Panc1 (cell line): ENCODE data around the gene OR2AJ1. TPM values are rescaled to one million over a fixed set of nuclear protein-coding genes. Genes with fewer than 3 reads are reported as not detected.
A peak's percentile ranks its signal among the peaks of the same experiment; 100 is the strongest.

Source experiments
- ATAC-seq: fragments of 200-7000 bp; cut with Tn5 transposase; 2 replicates; pipeline ENCODE4 v1.9.1; 2020; ENCODE audit warnings: mild to moderate bottlenecking, moderate library complexity
- BruUV-seq: library from RNA; stranded (reverse); fragments of 400-500 nt; replicated peaks from 2 replicates; lab custom pipeline; 2021; lab: Mats Ljungman, UMichigan
- CTCF ChIA-PET: fragments of 300-600 bp; sonication (Branson Sonifier 250); formaldehyde crosslinking; loops from one replicate; lab custom pipeline; 2022; ENCODE audit warnings: antibody characterized with exemption; lab: Charles Lee
- POLR2A ChIA-PET: fragments of 300-600 bp; sonication (Branson Sonifier 250); formaldehyde crosslinking; loops from one replicate; lab custom pipeline; 2022; ENCODE audit warnings: antibody characterized with exemption; lab: Charles Lee
- DNase-seq: peaks from one replicate; pipeline ENCODE4 v3.0.0-alpha.2; 2010; ENCODE audit warnings: low read depth, low spot score
- H3K27ac ChIP-seq: 2 replicates; pipeline ENCODE4 v1.5.1; 2011; ENCODE audit warnings: mild to moderate bottlenecking, low read length, inconsistent platforms
- H3K27me3 ChIP-seq: fragments of 200-500 bp; sonication (Bioruptor generic); 2 replicates; pipeline ENCODE4 v1.6.0; 2014; ENCODE audit warnings: low read length, inconsistent platforms; ENCODE audit not compliant: control insufficient read depth, insufficient read depth
- H3K36me3 ChIP-seq: fragments of 200-500 bp; sonication (Bioruptor generic); 2 replicates; pipeline ENCODE4 v1.5.1; 2014; ENCODE audit warnings: inconsistent platforms, mild to moderate bottlenecking, low read length, moderate library complexity; ENCODE audit not compliant: control insufficient read depth, insufficient read depth
- H3K4me1 ChIP-seq: 2 replicates; pipeline ENCODE4 v1.5.1; 2011; ENCODE audit warnings: inconsistent platforms, mild to moderate bottlenecking, low read length, moderate library complexity; ENCODE audit not compliant: control insufficient read depth, insufficient read depth
- H3K4me3 ChIP-seq, 2 experiments: 2 replicates each; pipeline ENCODE4 v1.5.1; 2011 to 2012; ENCODE audit warnings: low read depth in 2 of 2, low read length in 2 of 2, mild to moderate bottlenecking in 2 of 2, inconsistent platforms in 1 of 2, moderate library complexity in 1 of 2
- H3K9me3 ChIP-seq: fragments of 200-500 bp; sonication (Bioruptor generic); 2 replicates; pipeline ENCODE4 v1.5.1; 2014; ENCODE audit warnings: low read depth, mild to moderate bottlenecking, inconsistent platforms, low read length, moderate library complexity; ENCODE audit not compliant: control insufficient read depth, insufficient read depth
- POLR2AphosphoS5 ChIP-seq: IDR thresholded peaks from 2 replicates; pipeline ENCODE4 v1.6.1; 2012; ENCODE audit warnings: mild to moderate bottlenecking, low read depth, low read length, moderate library complexity
- REST ChIP-seq, 2 experiments: IDR thresholded peaks; 2 replicates each; pipeline ENCODE4 v1.6.1; 2011 to 2012; ENCODE audit warnings: low read depth in 2 of 2, control low read depth in 1 of 2, low read length in 1 of 2, mild to moderate bottlenecking in 1 of 2, moderate library complexity in 1 of 2; ENCODE audit not compliant: insufficient read depth in 1 of 2
- SIN3A ChIP-seq: IDR thresholded peaks from 2 replicates; pipeline ENCODE4 v1.6.1; 2012; ENCODE audit warnings: low read depth, mild to moderate bottlenecking, low read length, moderate library complexity, borderline replicate concordance; ENCODE audit not compliant: insufficient read depth
- TCF7L2 ChIP-seq: IDR thresholded peaks from 2 replicates; pipeline ENCODE4 v1.6.1; 2011; ENCODE audit warnings: mild to moderate bottlenecking, low read depth, low read length, inconsistent platforms
- in situ Hi-C: cut with HindIII; loops from 2 replicates; pipeline ENCODE4 v1.10.0; 2016; ENCODE audit warnings: low sequenced_read_pairs, low pct_unique_long_range_greater_than_20kb
- intact Hi-C: fragments of 100-400 bp; cut with micrococcal nuclease; formaldehyde crosslinking; loops from one replicate; pipeline ENCODE4 v1.10.0; 2022; ENCODE audit not compliant: unreplicated experiment
- total RNA-seq: library from RNA; stranded (reverse); gene quantifications from one replicate; pipeline ENCODE4 v1.2.1, GENCODE V29; 2021; ENCODE audit not compliant: unreplicated experiment
- TF ChIP-seq, protein P1 (sequence below): fragments of 450-650 bp; IDR thresholded peaks from 2 replicates; pipeline ENCODE4 v1.5.1; 2017; ENCODE audit warnings: mild to moderate bottlenecking

Gene OR2AJ1
- total RNA-seq, 1 experiment from 2014 or later = not detected

- POLR2A ChIA-PET = no interaction called here
- Histone ChIP-seq H3K4me1 (no peaks in the 10 kb centered on the region), H3K27me3 (no peaks in the 10 kb centered on the region), H3K36me3 (no peaks in the 10 kb centered on the region), H3K4me3 (no peak overlapping the region), H3K27ac (no peak overlapping the region), H3K9me3 (no peaks in the 10 kb centered on the region)
- TF ChIP-seq SIN3A = no peak
- TF ChIP-seq, protein P1, sequence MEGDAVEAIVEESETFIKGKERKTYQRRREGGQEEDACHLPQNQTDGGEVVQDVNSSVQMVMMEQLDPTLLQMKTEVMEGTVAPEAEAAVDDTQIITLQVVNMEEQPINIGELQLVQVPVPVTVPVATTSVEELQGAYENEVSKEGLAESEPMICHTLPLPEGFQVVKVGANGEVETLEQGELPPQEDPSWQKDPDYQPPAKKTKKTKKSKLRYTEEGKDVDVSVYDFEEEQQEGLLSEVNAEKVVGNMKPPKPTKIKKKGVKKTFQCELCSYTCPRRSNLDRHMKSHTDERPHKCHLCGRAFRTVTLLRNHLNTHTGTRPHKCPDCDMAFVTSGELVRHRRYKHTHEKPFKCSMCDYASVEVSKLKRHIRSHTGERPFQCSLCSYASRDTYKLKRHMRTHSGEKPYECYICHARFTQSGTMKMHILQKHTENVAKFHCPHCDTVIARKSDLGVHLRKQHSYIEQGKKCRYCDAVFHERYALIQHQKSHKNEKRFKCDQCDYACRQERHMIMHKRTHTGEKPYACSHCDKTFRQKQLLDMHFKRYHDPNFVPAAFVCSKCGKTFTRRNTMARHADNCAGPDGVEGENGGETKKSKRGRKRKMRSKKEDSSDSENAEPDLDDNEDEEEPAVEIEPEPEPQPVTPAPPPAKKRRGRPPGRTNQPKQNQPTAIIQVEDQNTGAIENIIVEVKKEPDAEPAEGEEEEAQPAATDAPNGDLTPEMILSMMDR = no peak
- CTCF ChIA-PET = no interaction called here
- no TSS peak for BruUV-seq
- ATAC-seq = no peak
- intact Hi-C loops = no loop called here
- in situ Hi-C loops = no loop called here
- DNase-seq = no peak
Observed at GRCh38 chr1:247905181-247905580, 19.5 kb upstream of the OR2AJ1 start.

GRCh38 chr1:247905910-247906503 is 18.7 kb upstream of the OR2AJ1 start:
- DNase-seq (peak; percentile 7), ATAC-seq (peak; percentile 78)
- no peaks in the 10 kb centered on the region for H3K9me3 ChIP-seq
- H3K4me3 ChIP-seq = peak overlapping the region; percentile 13 to 41
- ChIA-PET POLR2A (no interaction called here), CTCF (no interaction called here)
- no peaks in the 10 kb centered on the region for H3K27me3 ChIP-seq
- in situ Hi-C loops = no loop called here
- H3K4me1 ChIP-seq = no peaks in the 10 kb centered on the region
- intact Hi-C loops = no loop called here
- H3K36me3 ChIP-seq = no peaks in the 10 kb centered on the region
- H3K27ac ChIP-seq = no peak overlapping the region
- no TSS peak for BruUV-seq
- no peak for TF ChIP-seq TCF7L2
- TF ChIP-seq, protein P1 = no peak

GRCh38 chr1:247906504-247907047 is 18.1 kb upstream of the OR2AJ1 start:
- in situ Hi-C loops = no loop called here
- peak; percentile 93 for ATAC-seq
- H3K36me3 ChIP-seq = no peaks in the 10 kb centered on the region
- H3K27me3 ChIP-seq = no peaks in the 10 kb centered on the region
- ChIA-PET POLR2A (no interaction called here), CTCF (interaction anchor here (0.7 kb wide), 1 partner anchor 145 kb away, joined by 4 read pairs; no protein-coding TSS in a partner anchor)
- peak; percentile 33 for DNase-seq
- TF ChIP-seq, protein P1 = no peak
- TF ChIP-seq REST (IDR thresholded peaks at IDR 0.05; ENCODE audit: insufficient read depth in 1 of 2, low read depth in 2 of 2, low read length in 1 of 2) = no peak
- no peak for TF ChIP-seq TCF7L2
- TF ChIP-seq SIN3A = no peak
- TF ChIP-seq POLR2AphosphoS5 = no peak
- intact Hi-C loops = no loop called here
- no peak overlapping the region for H3K27ac ChIP-seq
- no peaks in the 10 kb centered on the region for H3K9me3 ChIP-seq
- no peaks in the 10 kb centered on the region for H3K4me1 ChIP-seq
- peak overlapping the region; percentile 13 to 41 for H3K4me3 ChIP-seq
- no TSS peak for BruUV-seq
